ENCODE measurements around the gene GPR152.
A peak's percentile ranks its signal among the peaks of the same experiment; 100 is the strongest.

The GPR152 gene

GRCh38 chr11:67410369-67410831 lies 42.1 kb downstream of the GPR152 start:
- H3K27ac ChIP-seq: no peak overlapping the region
- TF ChIP-seq ZFX (IDR thresholded peaks at IDR 0.05; ENCODE audit: borderline replicate concordance): no peak
- TF ChIP-seq, protein P1, sequence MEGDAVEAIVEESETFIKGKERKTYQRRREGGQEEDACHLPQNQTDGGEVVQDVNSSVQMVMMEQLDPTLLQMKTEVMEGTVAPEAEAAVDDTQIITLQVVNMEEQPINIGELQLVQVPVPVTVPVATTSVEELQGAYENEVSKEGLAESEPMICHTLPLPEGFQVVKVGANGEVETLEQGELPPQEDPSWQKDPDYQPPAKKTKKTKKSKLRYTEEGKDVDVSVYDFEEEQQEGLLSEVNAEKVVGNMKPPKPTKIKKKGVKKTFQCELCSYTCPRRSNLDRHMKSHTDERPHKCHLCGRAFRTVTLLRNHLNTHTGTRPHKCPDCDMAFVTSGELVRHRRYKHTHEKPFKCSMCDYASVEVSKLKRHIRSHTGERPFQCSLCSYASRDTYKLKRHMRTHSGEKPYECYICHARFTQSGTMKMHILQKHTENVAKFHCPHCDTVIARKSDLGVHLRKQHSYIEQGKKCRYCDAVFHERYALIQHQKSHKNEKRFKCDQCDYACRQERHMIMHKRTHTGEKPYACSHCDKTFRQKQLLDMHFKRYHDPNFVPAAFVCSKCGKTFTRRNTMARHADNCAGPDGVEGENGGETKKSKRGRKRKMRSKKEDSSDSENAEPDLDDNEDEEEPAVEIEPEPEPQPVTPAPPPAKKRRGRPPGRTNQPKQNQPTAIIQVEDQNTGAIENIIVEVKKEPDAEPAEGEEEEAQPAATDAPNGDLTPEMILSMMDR (IDR thresholded peaks at IDR 0.05): no peak

DNA sequence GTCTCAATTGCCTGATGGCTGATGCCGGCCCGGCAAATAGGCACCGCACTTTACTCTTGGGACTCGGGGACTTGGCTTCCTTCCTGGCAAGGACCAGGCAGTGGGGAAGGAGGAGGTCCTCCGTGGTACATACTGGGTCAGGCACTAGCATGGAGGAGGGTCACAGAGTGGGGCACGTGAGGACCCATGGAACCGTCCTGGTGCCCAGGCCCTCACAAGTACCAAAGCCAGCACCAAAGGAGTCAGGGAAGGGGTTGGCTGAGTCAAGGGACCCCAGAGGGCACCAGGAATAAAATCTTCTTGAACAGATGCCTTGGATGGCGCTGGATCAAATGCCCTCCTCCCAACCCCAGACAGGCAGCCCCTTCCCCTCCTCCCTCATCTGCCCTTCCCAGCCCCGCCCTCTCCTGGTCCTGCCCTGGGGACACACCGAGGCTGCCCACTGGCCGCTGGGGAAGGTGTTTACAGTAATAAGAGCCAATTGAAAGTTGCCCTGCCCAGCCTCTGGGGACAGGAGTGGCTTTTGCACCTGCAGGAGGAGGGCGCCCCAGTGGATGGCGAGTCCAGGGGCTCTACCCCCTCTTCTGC lies 42.7 kb downstream of the GPR152 start:
- no peak overlapping the region for H3K27ac ChIP-seq

DNA sequence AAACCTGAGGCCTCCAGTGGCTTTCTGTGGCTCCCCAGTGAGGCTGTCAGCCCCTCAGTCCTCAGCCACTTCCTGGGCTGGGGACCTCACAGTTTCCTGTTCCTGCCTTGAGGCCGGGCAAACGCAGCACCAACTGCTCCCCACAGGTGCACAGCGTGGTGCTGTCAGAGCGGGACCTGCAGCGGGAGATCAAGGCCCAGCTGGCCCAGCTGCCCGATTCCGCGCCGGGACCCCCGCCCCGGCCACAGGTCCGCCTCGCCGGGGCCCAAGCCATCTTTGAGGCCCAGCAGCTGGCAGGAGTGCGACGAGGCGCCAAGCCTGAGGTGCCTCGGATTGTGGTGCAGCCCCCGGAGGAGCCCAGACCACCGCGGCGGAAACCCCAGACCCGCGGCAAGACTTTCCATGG lies 43.3 kb downstream of the GPR152 start:
- TF ChIP-seq ZFX (IDR thresholded peaks at IDR 0.05; ENCODE audit: borderline replicate concordance): no peak
- TF ChIP-seq, protein P1 (IDR thresholded peaks at IDR 0.05): no peak
- H3K27ac ChIP-seq: no peak overlapping the region

More for the DNA sequence above, 42.7 kb downstream of the GPR152 start:
- no peak for TF ChIP-seq ZFX (IDR thresholded peaks at IDR 0.05; ENCODE audit: borderline replicate concordance)
- TF ChIP-seq, protein P1 (IDR thresholded peaks at IDR 0.05): 0 out of 2 replicates have a peak, but pooled peaks have one; percentile 16

DNA sequence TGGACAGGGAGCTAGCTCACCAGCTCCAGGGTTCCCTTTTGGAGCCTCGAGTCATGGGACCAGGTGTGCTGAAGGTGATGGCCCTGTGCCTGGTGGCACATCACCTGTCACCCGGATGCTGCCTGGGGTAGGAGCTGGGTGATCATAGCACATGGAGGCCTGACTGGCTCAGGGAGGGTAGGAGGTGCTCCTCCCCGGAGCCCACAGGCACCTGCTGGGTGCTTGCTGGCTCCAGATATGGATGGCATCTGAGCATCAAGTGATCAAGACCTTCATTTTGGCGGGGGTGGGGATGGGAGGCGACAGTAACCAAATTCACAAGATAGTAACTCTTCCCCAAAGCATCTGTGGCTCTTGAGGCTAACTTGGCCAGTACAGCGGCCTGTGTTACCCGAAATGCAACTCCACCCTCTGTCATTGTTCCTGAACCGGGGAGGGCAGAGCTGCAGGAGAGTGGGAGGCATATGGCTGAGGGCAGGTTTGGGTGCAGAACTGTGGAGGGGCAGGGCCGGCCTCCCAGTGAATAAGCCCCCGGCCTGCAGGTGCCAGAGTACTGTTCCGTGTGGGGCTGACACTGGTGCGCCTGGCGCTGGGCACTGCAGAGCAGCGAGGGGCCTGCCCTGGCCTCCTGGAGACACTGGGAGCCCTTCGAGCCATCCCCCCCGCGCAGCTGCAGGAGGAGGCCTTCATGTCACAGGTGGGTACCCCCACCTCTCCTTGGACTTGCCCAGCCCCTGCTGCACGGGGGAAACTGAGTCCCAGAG lies 43.9 kb downstream of the GPR152 start:
- H3K27ac ChIP-seq: no peak overlapping the region
- TF ChIP-seq, protein P1 (IDR thresholded peaks at IDR 0.05): no peak
- TF ChIP-seq ZFX (IDR thresholded peaks at IDR 0.05; ENCODE audit: borderline replicate concordance): no peak

GRCh38 chr11:67407688-67408163 lies 44.8 kb downstream of the GPR152 start:
- TF ChIP-seq ZFX (IDR thresholded peaks at IDR 0.05; ENCODE audit: borderline replicate concordance): no peak
- TF ChIP-seq, protein P1 (IDR thresholded peaks at IDR 0.05): no peak
- no peak overlapping the region for H3K27ac ChIP-seq

DNA sequence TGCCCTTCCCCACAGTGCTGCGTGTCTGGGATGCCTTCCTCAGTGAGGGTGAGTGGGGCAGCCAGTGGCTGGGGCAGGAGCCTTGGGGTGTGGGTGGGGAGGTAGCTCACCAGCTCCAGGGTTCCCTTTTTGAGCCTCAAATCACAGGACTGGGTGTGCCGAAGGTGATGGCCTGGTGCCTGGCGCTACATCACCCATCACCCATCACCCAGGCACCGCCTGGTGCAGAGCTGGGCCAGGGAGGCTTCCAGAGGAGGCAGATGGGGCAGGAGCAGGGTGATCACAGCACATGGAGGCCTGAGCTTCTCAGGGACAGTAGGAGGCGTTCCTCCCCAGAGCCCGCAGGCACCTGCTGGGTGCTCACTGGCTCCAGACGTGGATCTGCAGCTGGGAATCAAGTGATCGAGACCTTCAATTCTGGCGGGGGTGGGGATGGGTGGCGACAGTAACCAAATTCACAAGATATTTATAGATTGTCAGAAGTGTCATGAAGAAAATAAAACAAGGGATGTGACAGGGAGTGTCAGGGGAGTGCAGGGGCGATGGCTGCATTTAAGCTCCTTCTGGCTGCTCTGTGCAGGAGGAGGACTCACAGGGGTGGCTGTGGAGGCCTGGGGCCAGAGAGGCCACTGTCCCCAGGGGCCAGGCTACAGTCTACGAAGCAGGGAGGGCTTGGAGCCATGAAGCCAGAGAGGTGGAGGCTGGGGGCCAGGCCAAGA lies 45.4 kb downstream of the GPR152 start:
- no peak for TF ChIP-seq ZFX (IDR thresholded peaks at IDR 0.05; ENCODE audit: borderline replicate concordance)
- TF ChIP-seq, protein P1 (IDR thresholded peaks at IDR 0.05): 0 out of 2 replicates have a peak, but pooled peaks have one; percentile 5
- H3K27ac ChIP-seq: no peak overlapping the region
